CD14-positive monocyte (primary cell): ENCODE data around the gene TMEM225B. TPM values are rescaled to one million over a fixed set of nuclear protein-coding genes. Genes with fewer than 3 reads are reported as not detected.

ENCODE experiments used
- DNase-seq, 3 donors: peaks; one replicate each; pipeline ENCODE4 v3.0.0-alpha.2; 2011 to 2022
- H2AFZ ChIP-seq: 2 replicates; pipeline ENCODE4 v1.6.0; 2012; ENCODE audit warnings: mild to moderate bottlenecking, low read depth, low read length, inconsistent platforms; ENCODE audit not compliant: insufficient read depth, poor library complexity, severe bottlenecking
- H3K27ac ChIP-seq, 2 donors: 1 replicate in 1 of 2; 2 replicates in 1 of 2; pipeline ENCODE4 v1.5.1; 2012 to 2013; ENCODE audit warnings: low read length in 2 of 2, control low read depth in 1 of 2, inconsistent platforms in 1 of 2, low read depth in 1 of 2, mild to moderate bottlenecking in 1 of 2
- H3K27me3 ChIP-seq, 2 donors: one replicate each; pipeline versions ENCODE4 v1.6.0 to v1.6.1; 2011 to 2013; ENCODE audit warnings: low read length in 2 of 2; ENCODE audit not compliant: control insufficient read depth in 2 of 2, insufficient read depth in 2 of 2
- H3K36me3 ChIP-seq, 2 donors: replicated peaks in 1 of 2; 1 replicate in 1 of 2; 2 replicates in 1 of 2; pipeline versions ENCODE4 v1.5.1 to v1.6.1; 2012 to 2013; ENCODE audit warnings: low read length in 2 of 2, control low read depth in 1 of 2, inconsistent platforms in 1 of 2, mild to moderate bottlenecking in 1 of 2; ENCODE audit not compliant: insufficient read depth in 2 of 2, control insufficient read depth in 1 of 2
- H3K4me1 ChIP-seq, 2 donors: 1 replicate in 1 of 2; 2 replicates in 1 of 2; pipeline versions ENCODE4 v1.5.1 to v1.6.1; 2012 to 2013; ENCODE audit warnings: low read length in 2 of 2, control low read depth in 1 of 2, inconsistent platforms in 1 of 2, mild to moderate bottlenecking in 1 of 2, moderate library complexity in 1 of 2; ENCODE audit not compliant: insufficient read depth in 2 of 2, control insufficient read depth in 1 of 2
- H3K4me2 ChIP-seq: replicated peaks from 2 replicates; pipeline ENCODE3; 2012; ENCODE audit warnings: low read length, moderate library complexity, mild to moderate bottlenecking; ENCODE audit not compliant: poor library complexity, severe bottlenecking; ENCODE audit errors: extremely low read depth
- H3K4me3 ChIP-seq, 3 experiments: fragments of 200-600 bp in 1 of 3; sonication (generic) in 1 of 3; replicated peaks in 1 of 3; 1 replicate in 2 of 3; 2 replicates in 1 of 3; pipeline ENCODE4 v1.5.1; 2011 to 2013; ENCODE audit warnings: low read length in 3 of 3, mild to moderate bottlenecking in 3 of 3, control low read depth in 2 of 3, low read depth in 2 of 3, inconsistent platforms in 1 of 3, moderate library complexity in 1 of 3
- H3K79me2 ChIP-seq: 2 replicates; pipeline ENCODE4 v1.6.0; 2012; ENCODE audit warnings: mild to moderate bottlenecking, control low read depth, inconsistent platforms, low read length, moderate library complexity; ENCODE audit not compliant: insufficient read depth
- H3K9ac ChIP-seq: 2 replicates; pipeline ENCODE4 v1.6.0; 2017; ENCODE audit warnings: low read length, mild to moderate bottlenecking; ENCODE audit not compliant: insufficient read depth, poor library complexity, severe bottlenecking
- H3K9me3 ChIP-seq, 2 donors: replicated peaks in 1 of 2; 1 replicate in 1 of 2; 2 replicates in 1 of 2; pipeline versions ENCODE4 v1.5.1 to v1.6.1; 2012 to 2013; ENCODE audit warnings: low read length in 2 of 2, control low read depth in 1 of 2; ENCODE audit not compliant: control insufficient read depth in 1 of 2, insufficient read depth in 1 of 2
- H4K20me1 ChIP-seq: 2 replicates; pipeline ENCODE4 v1.6.0; 2012; ENCODE audit warnings: mild to moderate bottlenecking, low read length, control low read depth, moderate library complexity; ENCODE audit not compliant: insufficient read depth
- H3K27ac Mint-ChIP-seq, 7 donors: one replicate each; pipeline ENCODE4 v1.8.0; 2020; ENCODE audit warnings: mild to moderate bottlenecking in 7 of 7, mixed read lengths in 7 of 7, moderate library complexity in 6 of 7, inconsistent platforms in 2 of 7
- H3K27me3 Mint-ChIP-seq, 3 donors: one replicate each; pipeline ENCODE4 v1.8.0; 2021 to 2022; ENCODE audit warnings: low read depth in 3 of 3, mild to moderate bottlenecking in 3 of 3, mixed read lengths in 3 of 3, moderate library complexity in 3 of 3, inconsistent platforms in 1 of 3
- H3K36me3 Mint-ChIP-seq, 2 donors: one replicate each; pipeline ENCODE4 v1.8.0; 2020; ENCODE audit warnings: mixed read lengths in 2 of 2, inconsistent platforms in 1 of 2, mild to moderate bottlenecking in 1 of 2
- H3K4me1 Mint-ChIP-seq: one replicate; pipeline ENCODE4 v1.8.0; 2020; ENCODE audit warnings: mild to moderate bottlenecking, mixed read lengths
- H3K4me3 Mint-ChIP-seq, 2 donors: one replicate each; pipeline ENCODE4 v1.8.0; 2020; ENCODE audit warnings: mild to moderate bottlenecking in 2 of 2, mixed read lengths in 2 of 2, moderate library complexity in 1 of 2
- H3K9me3 Mint-ChIP-seq, 7 donors: one replicate each; pipeline ENCODE4 v1.8.0; 2020 to 2022; ENCODE audit warnings: mixed read lengths in 7 of 7, mild to moderate bottlenecking in 6 of 7, moderate library complexity in 6 of 7, inconsistent platforms in 2 of 7
- CTCF ChIP-seq: fragments of 200-600 bp; IDR thresholded peaks from one replicate; pipeline ENCODE4 v1.8.0; 2022; ENCODE audit warnings: antibody characterized with exemption, mild to moderate bottlenecking
- WGBS: methylation state at CpG from one replicate; pipeline ENCODE4 v1.1.5; 2013; ENCODE audit warnings: missing lambda C conversion rate; ENCODE audit not compliant: insufficient coverage; 5-methylcytosine and 5-hydroxymethylcytosine counted together
- intact Hi-C, 2 donors: fragments of 100-400 bp; cut with micrococcal nuclease; formaldehyde crosslinking; loops; one replicate each; pipeline versions ENCODE4 v1.15.0 to v1.15.1; 2023
- polyA plus RNA-seq, 3 donors: library from polyadenylated mRNA; depleted of rRNA in 1 of 3; unstranded in 2 of 3; stranded (reverse) in 1 of 3; fragments of 300-500 nt in 2 of 3; fragments of >200 nt in 1 of 3; fragmentation: Illumina TruSeq in 2 of 3; gene quantifications; 1 replicate in 2 of 3; 2 replicates in 1 of 3; pipeline ENCODE4 v1.2.3, GENCODE V29; 2012 to 2021

Gene TMEM225B
- polyA plus RNA-seq, 3 donors, result 0.20 to 0.23 TPM; not detected in 1

DNA sequence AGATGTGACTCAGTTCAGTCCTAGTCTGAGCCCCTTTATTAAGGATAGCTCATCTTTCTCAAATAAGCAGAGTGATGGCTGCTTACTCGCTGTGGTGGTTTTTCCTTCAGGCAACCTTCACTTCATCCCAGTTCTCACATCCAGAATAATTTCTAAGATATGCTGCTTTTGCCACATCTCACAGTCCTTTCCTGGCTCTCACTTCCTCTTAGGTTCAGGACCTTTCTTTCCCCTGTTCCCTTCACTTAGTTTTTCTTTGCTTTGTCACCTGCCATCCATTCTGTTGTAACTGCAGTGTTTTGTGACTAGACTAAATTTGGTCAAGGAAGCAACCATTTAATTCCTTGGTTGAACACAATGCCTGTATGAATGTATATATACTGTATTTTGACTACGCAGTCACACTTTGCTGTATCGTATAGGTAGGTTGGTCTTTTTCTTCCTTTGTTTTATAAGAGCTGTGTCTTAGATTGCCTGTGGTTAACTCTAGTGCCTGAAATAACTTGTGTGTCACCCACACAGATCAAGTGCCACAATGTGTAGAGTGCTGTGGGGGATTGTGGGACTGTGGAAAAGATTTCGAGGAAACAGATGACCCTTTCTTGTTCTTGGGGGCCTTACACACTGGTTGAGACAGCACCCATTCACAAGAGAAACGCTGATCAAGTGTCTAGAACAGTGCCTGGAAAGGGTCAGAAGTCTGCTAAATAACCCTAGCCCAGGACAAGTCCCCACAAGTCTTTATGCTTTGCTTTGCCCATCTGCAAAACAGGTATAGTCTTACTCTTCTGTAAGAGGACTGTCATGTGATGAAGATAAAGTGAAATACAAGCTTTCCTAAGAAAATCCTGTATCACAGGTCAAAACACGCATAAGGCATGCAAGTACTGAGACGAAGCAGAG, 37.0 kb upstream of the TMEM225B start:
- Histone ChIP-seq H3K27me3 (no peaks in the 10 kb centered on the region), H3K36me3 (peaks cover 55 to 65% of the 10 kb centered on the region in 2 donors), H3K9ac (no peak overlapping the region), H3K9me3 (no peaks in the 10 kb centered on the region), H3K27ac (peak overlapping the region in 1 of 2 donors; percentile 33), H2AFZ (no peak overlapping the region), H3K4me3 (no peak overlapping the region), H3K79me2 (peaks cover 80% of the 10 kb centered on the region), H3K4me2 (no peak overlapping the region), H4K20me1 (peaks cover 38% of the 10 kb centered on the region), H3K4me1 (peaks cover 19 to 45% of the 10 kb centered on the region in 2 donors)
- peak in 2 of 3 donors; percentile 9 to 14 for DNase-seq
- Mint-ChIP-seq H3K9me3 (no peaks in the 10 kb centered on the region), H3K27ac (peak overlapping the region in 6 of 7 donors; percentile 60 to 82 (median 73)), H3K4me3 (no peak overlapping the region), H3K4me1 (peaks cover 39% of the 10 kb centered on the region), H3K27me3 (peaks cover 0 to 2% (median 0%) of the 10 kb centered on the region in 3 donors), H3K36me3 (peaks cover 54 to 63% of the 10 kb centered on the region in 2 donors)
- no peak for TF ChIP-seq CTCF
- 93% methylated on average over 3 of the region's 7 CpGs for WGBS
- intact Hi-C loops, result no loop called here

GRCh38 chr7:99561737-99562051, 36.4 kb upstream of the TMEM225B start:
- no peak for DNase-seq
- no peak overlapping the region for H3K4me3 ChIP-seq
- no peaks in the 10 kb centered on the region for H3K9me3 Mint-ChIP-seq
- H3K27ac ChIP-seq, result peak overlapping the region in 1 of 2 donors; percentile 47
- no peak overlapping the region for H3K4me2 ChIP-seq
- H3K27me3 ChIP-seq, result no peaks in the 10 kb centered on the region
- peaks cover 50 to 67% of the 10 kb centered on the region in 2 donors for H3K36me3 Mint-ChIP-seq
- intact Hi-C loops, result no loop called here
- peaks cover 61 to 68% of the 10 kb centered on the region in 2 donors for H3K36me3 ChIP-seq
- no peak overlapping the region for H2AFZ ChIP-seq
- no peak overlapping the region for H3K4me3 Mint-ChIP-seq
- peaks cover 0 to 2% (median 0%) of the 10 kb centered on the region in 3 donors for H3K27me3 Mint-ChIP-seq
- WGBS, result 100% methylated on average over 2 of the region's 2 CpGs
- peaks cover 19 to 41% of the 10 kb centered on the region in 2 donors for H3K4me1 ChIP-seq
- peaks cover 74% of the 10 kb centered on the region for H3K79me2 ChIP-seq
- no peaks in the 10 kb centered on the region for H3K9me3 ChIP-seq
- peak overlapping the region in 4 of 7 donors; percentile 76 to 91 (median 86) for H3K27ac Mint-ChIP-seq
- TF ChIP-seq CTCF, result no peak
- H4K20me1 ChIP-seq, result peaks cover 44% of the 10 kb centered on the region
- no peak overlapping the region for H3K9ac ChIP-seq
- H3K4me1 Mint-ChIP-seq, result peaks cover 37% of the 10 kb centered on the region
